Heart left ventricle (tissue), 16 donors: ENCODE results near the gene CDX2. TPM values are rescaled to one million over a fixed set of nuclear protein-coding genes. Genes with fewer than 3 reads are reported as not detected.
A peak's percentile ranks its signal among the peaks of the same experiment; 100 is the strongest.

Experiments used
- ATAC-seq, 4 donors: fragments of 200-7000 bp; cut with Tn5 transposase; one replicate each; pipeline ENCODE4 v1.9.1; 2020 to 2022; ENCODE audit warnings: moderate library complexity in 4 of 4, mild to moderate bottlenecking in 3 of 4, moderate number of reproducible peaks in 1 of 4
- DNase-seq, 5 donors: peaks; one replicate each; pipeline ENCODE4 v3.0.0-alpha.2; 2020
- H3K27ac ChIP-seq, 12 donors: fragments of 200-600 bp; sonication (generic) in 4 of 12; one replicate each; pipeline versions ENCODE4 v1.5.0 to v1.8.0; 2016 to 2022; ENCODE audit warnings: mild to moderate bottlenecking in 2 of 12
- H3K27me3 ChIP-seq, 9 donors: fragments of 200-600 bp; sonication (generic) in 2 of 9; one replicate each; pipeline versions ENCODE4 v1.5.1 to v1.8.0; 2016 to 2022; ENCODE audit warnings: mild to moderate bottlenecking in 3 of 9
- H3K36me3 ChIP-seq, 9 donors: fragments of 200-600 bp; sonication (generic) in 2 of 9; one replicate each; pipeline versions ENCODE4 v1.5.0 to v1.8.0; 2018 to 2022; ENCODE audit warnings: mild to moderate bottlenecking in 2 of 9
- H3K4me1 ChIP-seq, 12 donors: fragments of 200-600 bp; sonication (generic) in 4 of 12; one replicate each; pipeline versions ENCODE4 v1.5.0 to v1.8.0; 2016 to 2022; ENCODE audit warnings: mild to moderate bottlenecking in 3 of 12
- H3K4me3 ChIP-seq, 12 donors: fragments of 200-600 bp; sonication (generic) in 4 of 12; one replicate each; pipeline versions ENCODE4 v1.5.0 to v1.8.0; 2017 to 2022; ENCODE audit warnings: mild to moderate bottlenecking in 9 of 12, moderate library complexity in 4 of 12
- H3K9me3 ChIP-seq, 12 donors: fragments of 200-600 bp; sonication (generic) in 4 of 12; one replicate each; pipeline versions ENCODE4 v1.5.0 to v1.8.0; 2016 to 2022; ENCODE audit warnings: mild to moderate bottlenecking in 1 of 12
- POLR2A ChIP-seq, 2 donors: fragments of 450-650 bp; IDR thresholded peaks; one replicate each; pipeline ENCODE4 v1.6.1; 2017; ENCODE audit warnings: antibody characterized with exemption in 2 of 2, mild to moderate bottlenecking in 2 of 2, moderate library complexity in 2 of 2
- WGBS, 4 donors: extraction: QIAGEN DNeasy Blood & Tissue Kit in 2 of 4; methylation state at CpG; one replicate each; pipeline versions ENCODE4 v1.1.5 to v1.1.7; 2013 to 2018; 5-methylcytosine and 5-hydroxymethylcytosine counted together
- intact Hi-C, 10 donors: fragments of 100-400 bp; cut with DNase I; formaldehyde crosslinking; loops; one replicate each; pipeline versions ENCODE4 v1.11.1 to v1.14.2; 2022
- polyA plus RNA-seq, 2 donors: library from polyadenylated mRNA; stranded (reverse); fragments of 200-250 nt; gene quantifications; one replicate each; pipeline ENCODE4 v1.2.3, GENCODE V29; 2013
- total RNA-seq, 9 donors: library from RNA; depleted of rRNA in 2 of 9; stranded (reverse); fragments of >200 nt in 2 of 9; fragmentation: NEBNext Ultra II Directional in 3 of 9; extraction: Animal tissue kit (Norgen Biotek cat#: 25700) in 3 of 9; gene quantifications; one replicate each; pipeline versions ENCODE4 v1.1.0 to v1.2.4, GENCODE V29; 2016 to 2023
- TF ChIP-seq, protein P1 (sequence below), 12 donors: fragments of 200-600 bp; sonication (generic) in 4 of 12; IDR thresholded peaks; one replicate each; pipeline versions ENCODE4 v1.5.0 to v1.8.0; 2018 to 2022; ENCODE audit warnings: antibody characterized with exemption in 12 of 12, mild to moderate bottlenecking in 5 of 12
- donor health status: ischemic (EF 13 %, LVEDD 7.1; RV severe dilation, severe dysfunction).
- donor health status: healthy with polysubstance abuse.
- donor health status: DM: no; HTN: yes; CAD: no.
- donor health status: DM: no; HTN: no; CAD: no.
- donor health status: ischemic (EF 25% LVEDD 6.9; RV normal size, moderate dysfunction).
- donor health status: ischemic (EF 25% LVEDD 5.7; RV mildly dilated, moderate dysfunction).
- donor health status: healthy.
- donor health status: DM: yes; HTN: yes; CAD: no.
- donor health status: ischemic (EF 35%, LVEDD 5.7; RV mildly dilated, moderate dysfunction).
- donor health status: nonischemic (EF 11% LVEDD 7.7; RV severe dilation, severe dysfunction).
- donor health status: DM: yes; HTN: yes; CAD: no.
- donor health status: PGD.
- donor health status: ischemic (EF 29% LVEDD 5.4; RV normal size, mild dysfunction).
- donor health status: nonischemic (EF 23%, LVEDD 6.1; RV moderate dilation, normal function).

The CDX2 gene
- total and polyA plus RNA-seq, 11 donors, result not detected

DNA sequence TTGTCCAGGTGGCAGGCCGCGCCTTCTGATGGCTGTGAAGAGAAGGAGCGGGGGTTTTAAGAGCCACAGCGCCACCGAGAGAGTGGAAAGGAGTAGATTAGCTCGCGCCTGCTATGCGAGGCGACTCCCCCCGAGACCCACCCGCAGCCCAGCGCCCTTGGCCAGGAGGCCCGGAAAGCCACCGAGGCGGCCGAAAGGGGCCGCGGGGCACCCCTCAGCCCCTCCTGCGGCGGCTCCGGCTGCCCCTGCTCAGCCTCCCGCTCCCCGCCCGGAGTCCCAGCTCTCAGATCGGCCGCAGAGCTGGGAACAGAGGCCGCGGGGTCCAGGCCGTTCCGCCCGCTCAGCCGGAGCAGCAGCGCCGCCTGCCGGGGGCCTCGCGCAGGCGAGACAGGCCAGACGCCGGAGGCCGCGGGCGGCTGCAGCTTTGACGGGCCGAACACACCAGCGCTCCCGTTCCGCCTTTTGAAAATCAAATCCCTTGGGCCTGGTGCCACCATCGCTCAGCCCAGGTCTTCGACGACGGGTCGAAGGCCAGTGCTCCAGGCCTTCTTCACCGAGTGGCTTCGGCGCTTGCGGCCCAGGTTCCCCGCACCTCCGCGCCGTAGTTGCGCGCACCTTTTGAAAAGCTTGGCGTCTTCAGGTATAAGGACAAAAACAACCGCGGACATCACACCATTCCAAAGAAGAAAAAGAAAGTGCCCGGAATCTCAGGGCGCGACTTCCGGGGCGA, 15.3 kb downstream of the CDX2 start:
- peak; percentile 59 to 84 (median 64) for DNase-seq
- intact Hi-C loops, result loop anchor here in 4 of 10 donors (10.0 kb wide), 1 partner anchor 119 kb away; no protein-coding TSS in a partner anchor
- 1 to 4% (median 2%) methylated on average over 33 to 71 of the region's 71 CpGs for WGBS, 4 donors
- Histone ChIP-seq H3K4me1 (peaks cover 0 to 19% (median 13%) of the 10 kb centered on the region in 12 donors), H3K27me3 (peaks cover 38 to 97% (median 70%) of the 10 kb centered on the region in 9 donors), H3K4me3 (peak overlapping the region; percentile 13 to 58 (median 39)), H3K36me3 (no peaks in the 10 kb centered on the region), H3K9me3 (no peaks in the 10 kb centered on the region), H3K27ac (no peak overlapping the region)
- ATAC-seq, result peak in 3 of 4 donors; percentile 88 to 98 (median 97)
- TF ChIP-seq, protein P1, sequence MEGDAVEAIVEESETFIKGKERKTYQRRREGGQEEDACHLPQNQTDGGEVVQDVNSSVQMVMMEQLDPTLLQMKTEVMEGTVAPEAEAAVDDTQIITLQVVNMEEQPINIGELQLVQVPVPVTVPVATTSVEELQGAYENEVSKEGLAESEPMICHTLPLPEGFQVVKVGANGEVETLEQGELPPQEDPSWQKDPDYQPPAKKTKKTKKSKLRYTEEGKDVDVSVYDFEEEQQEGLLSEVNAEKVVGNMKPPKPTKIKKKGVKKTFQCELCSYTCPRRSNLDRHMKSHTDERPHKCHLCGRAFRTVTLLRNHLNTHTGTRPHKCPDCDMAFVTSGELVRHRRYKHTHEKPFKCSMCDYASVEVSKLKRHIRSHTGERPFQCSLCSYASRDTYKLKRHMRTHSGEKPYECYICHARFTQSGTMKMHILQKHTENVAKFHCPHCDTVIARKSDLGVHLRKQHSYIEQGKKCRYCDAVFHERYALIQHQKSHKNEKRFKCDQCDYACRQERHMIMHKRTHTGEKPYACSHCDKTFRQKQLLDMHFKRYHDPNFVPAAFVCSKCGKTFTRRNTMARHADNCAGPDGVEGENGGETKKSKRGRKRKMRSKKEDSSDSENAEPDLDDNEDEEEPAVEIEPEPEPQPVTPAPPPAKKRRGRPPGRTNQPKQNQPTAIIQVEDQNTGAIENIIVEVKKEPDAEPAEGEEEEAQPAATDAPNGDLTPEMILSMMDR (IDR thresholded peaks at IDR 0.05), result peak; percentile 60 to 87 (median 76)
- TF ChIP-seq POLR2A (IDR thresholded peaks at IDR 0.05), result no peak

DNA sequence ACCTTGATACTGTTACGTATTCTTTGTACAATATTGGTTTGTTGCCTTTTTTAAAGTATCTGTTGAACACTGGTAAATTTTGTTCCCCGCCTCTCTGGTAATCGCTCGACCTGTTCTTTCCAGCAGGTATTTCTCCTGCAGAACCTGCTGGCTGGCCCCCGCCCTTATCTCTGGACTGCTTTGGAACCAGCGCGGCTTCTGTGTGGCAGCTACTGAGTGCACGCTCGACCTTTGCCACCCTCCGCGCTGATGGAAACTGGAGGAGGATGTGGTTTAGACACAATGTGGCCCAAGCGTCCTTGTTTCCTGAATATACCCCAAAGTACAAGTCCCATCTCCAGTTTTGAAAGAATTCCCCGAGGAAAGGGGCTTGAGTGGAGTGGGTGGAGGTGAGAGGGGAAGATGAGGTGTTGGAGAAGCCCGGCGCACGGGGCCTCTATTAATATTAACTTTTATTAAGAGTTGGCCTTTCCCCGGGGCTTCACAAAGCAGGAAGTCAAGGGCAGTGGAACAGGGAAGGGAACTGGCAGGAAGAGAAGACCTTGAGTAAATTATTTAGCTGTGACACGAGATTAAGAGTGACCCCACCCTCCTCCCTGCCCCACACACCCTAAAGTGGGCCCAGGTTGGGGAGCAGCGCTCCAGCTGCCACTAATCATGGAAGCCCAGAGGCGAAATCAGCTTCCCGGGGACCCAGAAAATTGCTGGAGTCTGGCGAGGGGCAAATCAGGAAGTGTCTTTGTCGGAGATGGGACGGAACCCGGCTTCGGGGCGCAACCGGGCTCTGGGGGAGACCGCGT, 16.0 kb downstream of the CDX2 start:
- DNase-seq (no peak), ATAC-seq (peak in 1 of 4 donors; percentile 33)
- intact Hi-C loops, result loop anchor here in 4 of 10 donors (10.0 kb wide), 1 partner anchor 118 kb away; no protein-coding TSS in a partner anchor
- H3K4me3 ChIP-seq, result peak overlapping the region; percentile 13 to 58 (median 39)
- no peaks in the 10 kb centered on the region for H3K36me3 ChIP-seq
- no peaks in the 10 kb centered on the region for H3K9me3 ChIP-seq
- peaks cover 30 to 91% (median 62%) of the 10 kb centered on the region in 9 donors for H3K27me3 ChIP-seq
- WGBS, 4 donors, result 18 to 28% (median 21%) methylated on average over 27 to 30 of the region's 30 CpGs
- peaks cover 0 to 19% (median 13%) of the 10 kb centered on the region in 12 donors for H3K4me1 ChIP-seq
- no peak overlapping the region for H3K27ac ChIP-seq
- TF ChIP-seq, protein P1 (IDR thresholded peaks at IDR 0.05), result no peak
- TF ChIP-seq POLR2A (IDR thresholded peaks at IDR 0.05), result no peak

DNA sequence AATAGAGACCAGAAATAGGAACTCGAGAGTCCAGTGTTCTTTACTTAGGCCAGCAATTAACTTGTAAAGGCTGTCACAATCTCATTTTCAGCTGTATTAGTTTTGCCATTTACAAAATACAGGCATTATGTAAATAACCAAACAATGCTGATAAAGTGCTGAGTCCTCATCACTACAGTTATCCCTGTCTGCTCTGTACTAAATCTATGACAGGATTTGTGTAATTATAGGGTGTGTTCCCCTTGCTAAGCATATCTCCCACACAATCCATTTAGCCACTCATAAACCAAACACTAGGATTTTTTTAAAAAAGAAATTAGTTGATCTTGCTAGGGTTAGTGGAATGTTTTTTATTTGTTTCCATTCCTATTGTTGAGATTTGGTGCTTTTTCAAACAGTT, 26.1 kb downstream of the CDX2 start:
- no peak for ATAC-seq
- no peak for TF ChIP-seq POLR2A (IDR thresholded peaks at IDR 0.05)
- TF ChIP-seq, protein P1 (IDR thresholded peaks at IDR 0.05), result no peak
- Histone ChIP-seq H3K4me1 (no peaks in the 10 kb centered on the region), H3K36me3 (no peaks in the 10 kb centered on the region), H3K27ac (no peak overlapping the region), H3K4me3 (no peak overlapping the region), H3K9me3 (peaks cover 0 to 23% (median 5%) of the 10 kb centered on the region in 12 donors), H3K27me3 (peaks cover 0 to 30% (median 0%) of the 10 kb centered on the region in 9 donors)
- no peak for DNase-seq
- 77 to 88% (median 85%) methylated on average over 1 of the region's 1 CpG for WGBS, 4 donors
- intact Hi-C loops, result no loop called here
